GM21717 (cell line): Measurements from ENCODE around the gene GDPGP1.

ENCODE experiments used
- ATAC-seq: cut with Tn5 transposase; IDR thresholded peaks from one replicate; pipeline ENCODE4 v1.9.1; 2021; ENCODE audit warnings: mild to moderate bottlenecking, moderate library complexity; ENCODE audit not compliant: unreplicated experiment

Gene GDPGP1

GRCh38 chr15:90203473-90203872, 30.5 kb upstream of the GDPGP1 start:
- ATAC-seq, result no peak

- ATAC-seq, result no peak
Measured at GRCh38 chr15:90203922-90204321, 30.1 kb upstream of the GDPGP1 start.

GRCh38 chr15:90205050-90205848, 28.8 kb upstream of the GDPGP1 start:
- no peak for ATAC-seq

- ATAC-seq, result no peak
Measured at GRCh38 chr15:90205886-90206285, 28.1 kb upstream of the GDPGP1 start.

DNA sequence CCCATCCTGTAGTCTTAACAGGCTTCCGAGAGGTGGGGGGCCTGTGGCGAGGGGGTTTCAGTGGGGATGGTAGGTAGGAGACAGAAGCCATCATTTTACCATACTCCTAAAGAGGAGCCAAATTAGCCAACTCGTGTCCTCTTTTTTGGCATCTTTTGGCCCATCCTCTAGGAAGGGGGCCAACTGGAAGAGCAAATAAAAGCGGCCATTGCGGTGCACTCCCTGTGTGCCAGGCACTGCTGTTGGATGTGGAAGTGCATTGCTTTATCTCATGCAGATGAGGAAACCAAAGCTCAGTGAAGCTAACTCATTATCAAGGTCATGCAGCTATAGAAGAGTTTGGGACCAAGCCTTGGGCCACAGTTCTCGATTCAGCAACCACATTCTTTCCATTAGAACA, 26.8 kb upstream of the GDPGP1 start:
- no peak for ATAC-seq

- no peak for ATAC-seq
Measured at GRCh38 chr15:90208356-90208755, 25.7 kb upstream of the GDPGP1 start.

- peak; percentile 74 for ATAC-seq
Measured at GRCh38 chr15:90209591-90209990, 24.4 kb upstream of the GDPGP1 start.

DNA sequence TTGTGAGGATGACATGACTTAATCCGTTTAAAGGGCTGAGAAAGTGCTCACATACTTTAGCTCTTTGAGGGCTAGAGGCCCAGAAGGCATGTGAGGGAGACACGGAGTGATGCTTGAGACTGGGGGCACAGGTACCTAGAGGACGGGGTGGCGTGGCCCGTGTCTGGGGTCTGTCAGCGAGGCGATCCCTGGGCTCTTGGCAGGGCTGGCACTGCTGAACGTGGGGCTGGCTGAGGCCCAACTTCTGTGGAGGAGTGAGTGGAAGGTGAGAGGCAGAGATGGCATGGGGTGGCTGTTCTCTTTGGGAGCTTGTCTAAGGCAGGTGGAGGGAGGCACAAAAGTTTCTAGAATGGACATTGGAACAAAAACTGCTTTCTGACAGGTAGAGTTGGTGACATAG, 23.4 kb upstream of the GDPGP1 start:
- no peak for ATAC-seq

DNA sequence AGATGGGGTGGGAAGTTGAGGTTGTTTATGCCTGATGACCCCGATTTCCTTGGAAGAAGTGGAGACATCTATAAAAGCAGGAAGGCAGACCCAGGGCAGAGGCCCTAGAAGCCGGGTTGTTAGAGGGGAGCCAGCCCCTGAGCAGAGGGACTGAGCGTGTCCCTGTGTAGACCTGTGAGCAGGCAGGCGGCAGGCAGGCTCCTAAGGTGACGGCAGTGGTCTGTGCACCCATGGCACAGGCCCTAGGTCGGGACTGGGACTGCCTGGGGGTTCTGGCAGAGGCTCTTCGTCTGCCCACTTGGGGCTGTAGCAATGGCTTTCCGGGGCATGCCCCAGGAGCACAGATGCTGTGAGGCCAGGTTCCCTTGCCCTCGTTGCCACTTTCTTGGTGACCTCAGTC, 23.0 kb upstream of the GDPGP1 start:
- no peak for ATAC-seq

GRCh38 chr15:90211440-90212143, 22.4 kb upstream of the GDPGP1 start:
- ATAC-seq, result no peak

DNA sequence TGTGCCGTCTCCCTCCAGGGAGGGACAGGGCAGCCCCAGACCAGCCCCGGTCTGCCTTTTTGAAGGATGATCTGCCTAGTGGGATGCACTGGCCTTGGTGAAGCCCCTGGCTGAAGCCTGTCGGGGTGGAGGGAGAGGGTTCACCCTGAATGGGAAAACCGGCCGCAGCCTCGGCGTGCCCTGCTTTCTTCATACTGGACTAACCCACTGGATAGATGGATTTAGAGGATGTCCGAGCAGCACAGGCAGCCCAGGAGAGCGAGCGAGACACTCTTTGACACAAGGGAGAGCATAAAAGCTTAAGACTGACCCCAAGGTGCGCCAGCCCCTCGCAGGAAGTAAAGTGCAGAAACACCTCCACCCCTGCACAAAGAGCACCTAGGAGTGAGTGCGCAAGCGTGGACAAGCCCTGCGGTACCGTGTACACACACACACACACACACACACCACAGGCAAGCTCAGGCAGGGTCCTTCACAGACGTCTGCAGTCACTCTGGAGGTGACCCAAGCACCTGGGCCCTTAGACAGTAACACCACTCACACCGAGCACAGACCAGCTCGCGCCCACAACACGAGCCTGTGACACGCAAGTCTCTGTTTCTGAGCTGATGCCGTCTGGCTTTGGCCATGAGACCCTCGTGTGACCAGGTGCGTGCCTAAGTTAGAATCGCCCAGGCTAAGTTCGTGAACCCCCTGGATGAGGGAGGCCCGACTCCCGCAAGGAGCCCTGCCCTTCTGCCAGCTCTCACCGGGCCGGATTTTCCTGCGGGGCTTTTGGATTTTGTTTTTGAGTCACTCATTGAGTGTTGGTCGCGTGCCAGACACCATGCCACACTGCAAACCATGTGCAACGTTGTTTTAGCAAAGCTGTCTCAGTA, 21.5 kb upstream of the GDPGP1 start:
- ATAC-seq, result no peak

DNA sequence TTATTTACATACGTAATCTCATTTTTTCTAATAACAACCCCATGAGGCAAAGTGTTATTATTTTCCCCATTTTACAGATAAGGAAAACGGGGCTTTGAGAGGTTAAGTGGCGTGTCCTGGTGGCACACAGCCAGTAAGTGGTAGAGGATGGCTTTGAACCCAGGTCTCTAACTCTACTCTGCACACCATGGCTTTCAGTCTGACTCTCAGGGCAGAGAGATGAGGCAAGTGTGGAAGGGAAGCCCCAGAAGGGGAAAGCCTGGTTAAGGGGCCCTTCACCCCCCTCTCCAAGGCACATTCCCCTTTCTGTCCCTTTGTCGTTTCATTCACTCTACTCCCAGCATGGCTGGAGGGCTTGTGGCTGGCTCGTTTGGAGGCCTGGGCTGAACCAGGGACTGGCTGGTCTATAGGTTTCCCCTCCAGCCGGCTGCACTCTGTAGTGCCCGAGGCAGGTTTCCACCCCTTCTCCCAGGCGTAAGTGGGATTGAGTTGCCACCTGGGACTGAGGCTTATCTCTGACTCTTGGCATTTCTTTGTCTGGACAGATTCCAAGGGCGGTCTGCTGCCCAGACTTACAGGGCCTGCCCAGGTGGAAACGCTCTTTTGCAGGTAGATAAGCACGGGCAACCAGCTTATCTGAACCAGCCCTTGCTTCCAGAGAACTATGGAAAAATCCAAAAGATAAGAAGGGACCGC, 20.7 kb upstream of the GDPGP1 start:
- ATAC-seq, result no peak

GRCh38 chr15:90213818-90214204, 20.2 kb upstream of the GDPGP1 start:
- no peak for ATAC-seq

DNA sequence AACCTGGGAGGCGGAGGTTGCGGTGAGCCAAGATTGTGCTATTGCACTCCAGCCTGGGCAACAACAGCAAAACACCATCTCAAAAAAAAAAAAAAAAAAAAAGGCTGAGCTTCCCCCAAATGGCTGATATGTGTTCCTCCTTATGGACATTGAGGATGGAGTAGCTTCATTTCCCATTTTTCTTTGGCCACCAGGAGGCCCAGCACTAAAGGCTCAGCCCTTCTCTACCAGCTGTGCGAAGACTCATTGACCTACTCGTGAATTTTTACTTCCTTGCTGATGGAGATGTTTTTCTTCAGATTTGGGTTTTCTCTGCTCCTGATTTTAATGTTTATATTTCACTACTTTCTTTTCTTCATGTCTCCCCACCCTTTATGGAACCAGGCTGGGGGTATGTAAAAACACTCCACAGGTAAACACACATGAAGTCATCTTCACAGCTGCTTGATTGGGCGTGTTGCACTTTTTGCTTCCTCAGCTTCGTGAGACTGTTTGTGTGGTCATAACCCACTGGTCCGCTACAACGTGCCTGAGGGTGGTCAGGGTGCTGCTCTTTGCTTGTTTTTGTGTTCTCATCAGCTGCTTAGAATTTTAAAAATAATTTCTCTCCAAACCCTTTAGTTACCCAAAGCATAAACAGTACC, 19.3 kb upstream of the GDPGP1 start:
- ATAC-seq, result no peak

DNA sequence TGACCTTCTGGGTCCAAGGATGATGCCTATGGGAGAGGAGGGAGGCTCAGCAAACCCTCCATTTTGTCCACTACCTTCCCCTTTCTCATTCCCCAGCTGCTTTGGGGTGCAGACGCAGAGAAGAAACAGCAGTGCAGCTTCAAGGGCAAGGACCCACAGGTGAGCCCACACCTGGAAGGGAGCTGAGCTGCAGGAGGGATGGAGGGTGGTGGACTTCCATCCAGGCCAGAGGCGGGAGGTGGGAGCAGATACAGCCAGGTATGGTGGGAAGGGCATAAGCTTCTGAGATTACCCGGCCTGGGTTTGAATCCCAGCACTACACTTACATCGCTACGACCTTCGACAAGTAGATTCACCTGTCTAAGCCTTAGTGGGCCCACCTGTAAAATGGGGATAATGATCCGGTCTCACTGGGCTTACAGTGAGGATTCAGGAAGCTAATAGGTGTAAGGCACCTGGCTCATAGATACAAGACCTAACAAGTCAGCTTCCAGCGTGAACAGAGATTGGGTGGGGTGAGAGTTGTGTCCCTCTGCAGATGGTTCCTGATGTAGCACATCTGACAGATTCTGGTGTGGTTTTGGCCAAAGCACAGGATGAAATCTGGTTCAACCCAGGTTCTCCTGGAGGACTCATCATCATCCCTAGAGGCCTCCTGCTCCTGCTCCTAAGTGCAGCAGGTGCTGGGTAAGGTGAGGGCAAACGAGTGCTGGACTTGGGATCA, 16.2 kb upstream of the GDPGP1 start:
- ATAC-seq, result no peak

DNA sequence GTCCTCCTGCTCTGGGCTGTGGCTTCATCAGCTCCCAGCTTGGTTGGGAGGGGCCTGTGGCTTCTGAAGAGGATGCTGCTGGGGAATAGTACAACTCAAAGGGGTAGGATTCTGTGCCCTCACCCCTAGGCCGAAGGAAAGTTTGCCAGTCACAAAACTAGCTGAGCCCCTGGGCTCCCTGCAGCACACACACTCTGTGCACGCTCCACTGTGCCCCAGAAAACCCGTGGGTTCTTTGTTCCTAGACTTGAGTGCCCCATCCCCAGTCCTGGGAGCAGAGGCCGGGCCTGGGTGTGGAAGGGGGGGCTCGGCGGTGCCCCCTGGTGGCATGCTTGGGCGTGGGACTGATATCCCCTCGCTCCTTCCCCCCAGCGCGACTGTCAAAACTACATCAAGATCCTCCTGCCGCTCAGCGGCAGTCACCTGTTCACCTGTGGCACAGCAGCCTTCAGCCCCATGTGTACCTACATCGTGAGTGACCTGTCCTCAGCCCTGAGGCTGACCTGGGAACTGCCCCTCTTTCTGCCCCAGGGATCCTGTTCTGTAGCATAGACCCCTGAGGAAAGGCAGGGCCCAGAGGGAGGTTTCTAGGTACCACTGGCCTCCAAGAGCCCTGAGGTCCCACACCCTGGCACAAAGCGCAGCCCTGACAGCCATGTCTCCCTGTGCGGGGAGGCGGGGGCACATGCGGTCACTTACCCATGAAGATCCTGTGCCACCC, 14.4 kb upstream of the GDPGP1 start:
- no peak for ATAC-seq

DNA sequence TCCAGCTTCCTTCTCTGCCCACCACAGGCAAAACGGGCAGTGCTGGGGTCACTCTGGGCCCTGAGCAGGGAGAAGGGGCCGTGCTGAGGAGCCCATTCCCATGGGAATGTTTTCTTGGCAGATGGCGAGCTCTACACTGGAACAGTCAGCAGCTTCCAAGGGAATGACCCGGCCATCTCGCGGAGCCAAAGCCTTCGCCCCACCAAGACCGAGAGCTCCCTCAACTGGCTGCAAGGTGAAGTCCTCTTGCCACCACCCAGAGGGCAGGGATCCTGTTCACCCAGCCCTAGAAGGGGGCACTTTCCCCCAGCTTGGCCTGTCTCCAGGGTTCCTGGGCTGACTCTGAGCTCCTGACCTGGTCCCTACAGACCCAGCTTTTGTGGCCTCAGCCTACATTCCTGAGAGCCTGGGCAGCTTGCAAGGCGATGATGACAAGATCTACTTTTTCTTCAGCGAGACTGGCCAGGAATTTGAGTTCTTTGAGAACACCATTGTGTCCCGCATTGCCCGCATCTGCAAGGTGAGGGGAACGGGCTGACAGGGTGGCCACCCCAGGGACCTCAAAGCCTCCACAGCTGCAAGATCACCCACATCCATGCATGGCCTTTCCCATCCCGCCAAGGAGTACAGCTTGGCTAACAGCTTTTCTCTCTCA, 12.6 kb upstream of the GDPGP1 start:
- no peak for ATAC-seq

DNA sequence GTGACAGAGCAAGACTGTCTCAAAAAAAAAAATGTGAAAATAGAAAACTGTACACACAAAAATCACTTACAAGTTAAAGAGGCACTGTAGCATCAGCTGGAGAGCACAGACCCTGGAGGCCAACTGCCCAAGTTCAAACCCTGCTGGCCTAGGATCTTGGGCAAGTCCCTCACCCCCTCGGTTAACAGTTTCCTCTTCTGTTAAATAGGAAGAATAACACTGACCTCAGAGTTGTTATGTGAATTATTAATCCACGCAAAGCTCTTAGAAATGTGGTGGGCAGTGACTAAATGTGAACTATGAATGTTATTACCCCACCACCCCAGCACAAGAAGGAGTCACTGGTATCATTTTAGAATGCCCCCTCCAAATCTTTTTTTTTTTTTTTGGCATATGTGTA, 11.5 kb upstream of the GDPGP1 start:
- no peak for ATAC-seq
